BJ (cell line): ENCODE data around the gene PANX1. TPM values are rescaled to one million over a fixed set of nuclear protein-coding genes. Genes with fewer than 3 reads are reported as not detected.

Experiments
- CTCF ChIA-PET: fragments of 350-600 bp; formaldehyde crosslinking; extraction: SDS; loops from one replicate; lab custom pipeline; 2021; ENCODE audit warnings: antibody characterized with exemption, inconsistent platforms; lab: Yijun Ruan, JAX
- POLR2A ChIA-PET: fragments of 300-600 bp; sonication (Branson Sonifier 250); formaldehyde crosslinking; extraction: SDS; loops from one replicate; lab custom pipeline; 2021; ENCODE audit warnings: antibody characterized with exemption; lab: Charles Lee
- DNase-seq: peaks from one replicate; pipeline ENCODE4 v3.0.0-alpha.2; 2011; ENCODE audit warnings: low read depth
- H3K27me3 ChIP-seq: 2 replicates; pipeline ENCODE4 v1.6.0; 2011; ENCODE audit warnings: low read length; ENCODE audit not compliant: control insufficient read depth, insufficient read depth
- H3K36me3 ChIP-seq: 2 replicates; pipeline ENCODE4 v1.5.1; 2011; ENCODE audit warnings: low read length; ENCODE audit not compliant: control insufficient read depth, insufficient read depth
- H3K4me3 ChIP-seq: 2 replicates; pipeline ENCODE4 v1.5.1; 2011; ENCODE audit warnings: low read depth, mild to moderate bottlenecking, control low read depth, low read length
- polyA plus RNA-seq: library from polyadenylated mRNA; depleted of rRNA; stranded (reverse); fragments of >200 nt; gene quantifications from 2 replicates; pipeline ENCODE4 v1.2.3, GENCODE V29; 2011
- TF ChIP-seq, protein P1 (sequence below): IDR thresholded peaks from 2 replicates; pipeline ENCODE4 v1.5.1; 2011; ENCODE audit warnings: low read depth, mild to moderate bottlenecking, control low read depth, inconsistent platforms, low read length, moderate library complexity; ENCODE audit not compliant: insufficient read depth

Gene PANX1
- polyA plus RNA-seq, 1 experiment, result 30.1 TPM

GRCh38 chr11:94144216-94144615 lies 15.6 kb downstream of the PANX1 start:
- Histone ChIP-seq H3K4me3 (no peak overlapping the region), H3K36me3 (no peaks in the 10 kb centered on the region; the same call in 1 of the 2 replicates), H3K27me3 (no peaks in the 10 kb centered on the region)
- ChIA-PET CTCF (interaction anchor here (0.6 to 1.2 kb wide), 2 partner anchors 27 to 249 kb away, joined by 3 to 4 read pairs; no protein-coding TSS in a partner anchor), POLR2A (no interaction called here)
- DNase-seq, result no peak
- TF ChIP-seq, protein P1, sequence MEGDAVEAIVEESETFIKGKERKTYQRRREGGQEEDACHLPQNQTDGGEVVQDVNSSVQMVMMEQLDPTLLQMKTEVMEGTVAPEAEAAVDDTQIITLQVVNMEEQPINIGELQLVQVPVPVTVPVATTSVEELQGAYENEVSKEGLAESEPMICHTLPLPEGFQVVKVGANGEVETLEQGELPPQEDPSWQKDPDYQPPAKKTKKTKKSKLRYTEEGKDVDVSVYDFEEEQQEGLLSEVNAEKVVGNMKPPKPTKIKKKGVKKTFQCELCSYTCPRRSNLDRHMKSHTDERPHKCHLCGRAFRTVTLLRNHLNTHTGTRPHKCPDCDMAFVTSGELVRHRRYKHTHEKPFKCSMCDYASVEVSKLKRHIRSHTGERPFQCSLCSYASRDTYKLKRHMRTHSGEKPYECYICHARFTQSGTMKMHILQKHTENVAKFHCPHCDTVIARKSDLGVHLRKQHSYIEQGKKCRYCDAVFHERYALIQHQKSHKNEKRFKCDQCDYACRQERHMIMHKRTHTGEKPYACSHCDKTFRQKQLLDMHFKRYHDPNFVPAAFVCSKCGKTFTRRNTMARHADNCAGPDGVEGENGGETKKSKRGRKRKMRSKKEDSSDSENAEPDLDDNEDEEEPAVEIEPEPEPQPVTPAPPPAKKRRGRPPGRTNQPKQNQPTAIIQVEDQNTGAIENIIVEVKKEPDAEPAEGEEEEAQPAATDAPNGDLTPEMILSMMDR, result no peak

GRCh38 chr11:94144664-94145063 lies 16.0 kb downstream of the PANX1 start:
- Histone ChIP-seq H3K27me3 (no peaks in the 10 kb centered on the region), H3K4me3 (no peak overlapping the region), H3K36me3 (no peaks in the 10 kb centered on the region; the same call in 1 of the 2 replicates)
- DNase-seq, result no peak
- TF ChIP-seq, protein P1, result no peak
- ChIA-PET CTCF (interaction anchor here (0.6 to 1.2 kb wide), 2 partner anchors 27 to 249 kb away, joined by 3 to 4 read pairs; no protein-coding TSS in a partner anchor), POLR2A (no interaction called here)

GRCh38 chr11:94145431-94145830 lies 16.8 kb downstream of the PANX1 start:
- H3K27me3 ChIP-seq, result no peaks in the 10 kb centered on the region
- ChIA-PET CTCF (no interaction called here), POLR2A (no interaction called here)
- H3K36me3 ChIP-seq, result no peaks in the 10 kb centered on the region; the same call in 1 of the 2 replicates
- TF ChIP-seq, protein P1, result no peak
- no peak for DNase-seq
- no peak overlapping the region for H3K4me3 ChIP-seq

- TF ChIP-seq, protein P1, result no peak
- Histone ChIP-seq H3K27me3 (no peaks in the 10 kb centered on the region), H3K4me3 (no peak overlapping the region), H3K36me3 (no peaks in the 10 kb centered on the region; the same call in 1 of the 2 replicates)
- ChIA-PET CTCF (interaction anchor here (0.7 kb wide), 1 partner anchor 25 kb away, joined by 3 read pairs; no protein-coding TSS in a partner anchor), POLR2A (no interaction called here)
- no peak for DNase-seq
These were observed 17.3 kb downstream of the PANX1 start for GRCh38 chr11:94145916-94146315.

DNA sequence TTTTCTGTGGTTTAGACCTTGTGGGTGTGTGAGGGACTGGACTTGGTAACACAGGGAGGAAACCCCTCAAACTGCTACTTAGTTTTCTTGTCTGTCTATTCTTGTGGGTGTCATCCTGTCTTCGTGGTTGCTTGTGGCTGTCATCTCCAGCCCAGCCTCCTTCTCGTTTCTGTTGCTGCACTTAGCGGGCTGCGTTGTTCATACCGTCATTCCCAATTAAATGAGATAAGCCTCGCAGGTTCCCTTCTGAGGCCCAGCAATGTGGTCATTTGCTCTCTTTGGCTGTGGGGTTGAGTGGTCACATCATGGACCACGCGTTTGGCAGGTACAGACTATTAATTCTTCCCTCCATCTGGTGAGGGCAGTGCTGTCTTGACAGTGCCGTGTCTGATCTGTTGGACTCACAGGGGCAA lies 18.8 kb downstream of the PANX1 start:
- TF ChIP-seq, protein P1, result no peak
- DNase-seq, result no peak
- ChIA-PET POLR2A (no interaction called here), CTCF (interaction anchor here (1.0 kb wide), 1 partner anchor 25 kb away, joined by 3 read pairs; no protein-coding TSS in a partner anchor)
- Histone ChIP-seq H3K27me3 (no peaks in the 10 kb centered on the region), H3K4me3 (no peak overlapping the region), H3K36me3 (no peaks in the 10 kb centered on the region; the same call in 1 of the 2 replicates)
